Measurements from ENCODE around the gene C4orf36.
A peak's percentile ranks its signal among the peaks of the same experiment; 100 is the strongest.

C4orf36 gene

DNA sequence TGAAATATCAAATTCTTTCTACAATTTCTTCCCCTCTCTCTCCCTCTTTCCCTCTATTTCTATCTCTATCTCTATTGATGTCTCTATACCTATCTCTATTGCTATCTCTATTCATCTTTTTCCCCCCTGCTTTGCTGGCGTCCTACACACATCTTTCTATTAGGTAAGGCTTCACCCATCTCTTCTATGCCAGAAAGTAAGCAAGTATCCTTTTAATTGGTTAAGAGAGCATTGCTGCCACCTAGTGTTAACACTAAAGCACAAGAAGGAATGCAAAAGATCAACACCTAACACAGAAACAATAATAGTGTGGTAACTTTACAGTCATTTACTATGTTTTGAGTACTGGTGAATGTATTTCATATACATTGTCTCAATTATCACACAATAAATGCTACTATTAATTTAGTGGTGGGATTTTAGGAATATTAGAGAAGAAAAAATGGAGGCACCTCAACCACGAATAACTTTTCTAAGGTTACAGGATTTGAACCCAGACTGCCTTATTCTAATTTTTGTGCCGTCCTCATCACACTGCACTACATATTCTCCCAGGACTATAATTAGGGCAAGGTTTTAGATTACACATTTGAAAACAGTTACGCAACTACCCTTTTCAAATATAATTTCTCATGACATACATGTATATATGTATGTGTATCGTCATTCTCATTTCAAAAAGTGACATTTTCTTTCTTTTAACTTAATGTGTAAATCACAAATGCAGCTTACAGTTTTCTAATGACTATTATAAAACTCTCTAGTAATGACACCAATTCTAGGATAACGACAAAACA lies 3.7 kb upstream of the C4orf36 start:
- Histone ChIP-seq H3K4me3 (replicated peaks; ENCODE audit: low read depth, low read length) (no peak overlapping the region), H3K36me3 (ENCODE audit: control insufficient read depth, insufficient read depth, low read length) (no peaks in the 10 kb centered on the region), H3K27me3 (replicated peaks; ENCODE audit: control insufficient read depth, insufficient read depth, low read length) (no peaks in the 10 kb centered on the region)
- DNase-seq (ENCODE audit: extremely low read depth, insufficient read length) = peak; percentile 32
- TF ChIP-seq, protein P1, sequence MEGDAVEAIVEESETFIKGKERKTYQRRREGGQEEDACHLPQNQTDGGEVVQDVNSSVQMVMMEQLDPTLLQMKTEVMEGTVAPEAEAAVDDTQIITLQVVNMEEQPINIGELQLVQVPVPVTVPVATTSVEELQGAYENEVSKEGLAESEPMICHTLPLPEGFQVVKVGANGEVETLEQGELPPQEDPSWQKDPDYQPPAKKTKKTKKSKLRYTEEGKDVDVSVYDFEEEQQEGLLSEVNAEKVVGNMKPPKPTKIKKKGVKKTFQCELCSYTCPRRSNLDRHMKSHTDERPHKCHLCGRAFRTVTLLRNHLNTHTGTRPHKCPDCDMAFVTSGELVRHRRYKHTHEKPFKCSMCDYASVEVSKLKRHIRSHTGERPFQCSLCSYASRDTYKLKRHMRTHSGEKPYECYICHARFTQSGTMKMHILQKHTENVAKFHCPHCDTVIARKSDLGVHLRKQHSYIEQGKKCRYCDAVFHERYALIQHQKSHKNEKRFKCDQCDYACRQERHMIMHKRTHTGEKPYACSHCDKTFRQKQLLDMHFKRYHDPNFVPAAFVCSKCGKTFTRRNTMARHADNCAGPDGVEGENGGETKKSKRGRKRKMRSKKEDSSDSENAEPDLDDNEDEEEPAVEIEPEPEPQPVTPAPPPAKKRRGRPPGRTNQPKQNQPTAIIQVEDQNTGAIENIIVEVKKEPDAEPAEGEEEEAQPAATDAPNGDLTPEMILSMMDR (IDR thresholded peaks at IDR 0.05; ENCODE audit: insufficient read depth, low read length, poor library complexity, severe bottlenecking) = peak; percentile 60

DNA sequence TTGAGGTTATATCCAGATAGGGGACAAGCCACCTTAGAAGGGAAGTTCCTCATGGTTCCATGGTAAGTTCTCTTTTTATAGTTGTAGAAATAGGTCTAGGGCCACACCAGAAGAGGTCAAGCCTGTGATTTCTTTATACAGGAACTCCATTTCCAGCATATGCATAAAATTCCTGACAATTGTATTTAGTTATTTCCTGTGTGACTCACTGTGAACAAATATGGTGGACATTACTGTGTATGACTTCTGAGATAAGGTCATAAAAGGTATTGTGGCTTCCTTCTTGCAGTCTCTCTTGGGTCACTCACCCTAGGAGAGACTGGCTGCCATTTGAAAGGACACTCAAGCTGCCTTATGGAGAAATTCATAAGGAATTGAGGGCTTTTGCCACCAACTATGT lies 2.2 kb upstream of the C4orf36 start:
- H3K4me3 ChIP-seq (replicated peaks; ENCODE audit: low read depth, low read length) = no peak overlapping the region
- DNase-seq (ENCODE audit: extremely low read depth, insufficient read length) = no peak
- no peaks in the 10 kb centered on the region for H3K27me3 ChIP-seq (replicated peaks; ENCODE audit: control insufficient read depth, insufficient read depth, low read length)
- TF ChIP-seq, protein P1 (IDR thresholded peaks at IDR 0.05; ENCODE audit: insufficient read depth, low read length, poor library complexity, severe bottlenecking) = no peak
- no peaks in the 10 kb centered on the region for H3K36me3 ChIP-seq (ENCODE audit: control insufficient read depth, insufficient read depth, low read length)

DNA sequence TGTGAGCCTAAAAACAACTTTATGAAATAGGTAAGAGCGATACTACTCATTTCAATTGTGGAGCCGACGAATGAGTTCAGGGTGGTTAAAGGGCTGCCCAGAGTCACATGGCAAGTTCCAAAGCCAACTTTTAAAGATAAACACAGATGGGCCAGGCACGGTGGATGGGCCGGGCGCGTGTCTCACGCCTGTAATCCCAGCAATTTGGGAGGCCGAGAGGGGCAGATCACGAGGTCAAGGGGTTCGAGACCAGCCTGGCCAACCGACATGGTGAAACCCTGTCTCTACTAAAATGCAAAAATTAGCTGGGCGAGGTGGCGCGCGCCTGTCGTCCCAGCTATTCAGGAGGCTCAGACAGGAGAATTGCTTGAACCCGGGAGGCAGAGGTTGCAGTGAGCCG lies 914 bp upstream of the C4orf36 start:
- H3K4me3 ChIP-seq (replicated peaks; ENCODE audit: low read depth, low read length) = no peak overlapping the region
- no peaks in the 10 kb centered on the region for H3K27me3 ChIP-seq (replicated peaks; ENCODE audit: control insufficient read depth, insufficient read depth, low read length)
- no peaks in the 10 kb centered on the region for H3K36me3 ChIP-seq (ENCODE audit: control insufficient read depth, insufficient read depth, low read length)
- no peak for DNase-seq (ENCODE audit: extremely low read depth, insufficient read length)
- TF ChIP-seq, protein P1 (IDR thresholded peaks at IDR 0.05; ENCODE audit: insufficient read depth, low read length, poor library complexity, severe bottlenecking) = no peak

DNA sequence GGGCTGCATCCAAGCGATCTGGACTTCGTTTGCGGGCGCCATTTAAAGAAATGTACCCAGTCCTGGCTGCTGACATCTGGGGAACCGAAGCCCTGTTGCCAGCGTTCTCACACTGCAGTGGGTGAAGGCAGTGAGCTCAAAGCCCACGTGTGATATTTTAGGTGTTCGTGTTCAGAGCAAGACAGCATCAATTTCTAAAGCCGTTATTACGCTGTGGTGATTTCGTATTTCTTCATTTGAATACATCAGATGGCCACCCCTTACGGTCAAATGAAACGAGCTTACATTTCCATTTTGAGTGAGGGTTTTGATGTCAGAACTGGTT lies 376 bp upstream of the C4orf36 start:
- TF ChIP-seq, protein P1 (IDR thresholded peaks at IDR 0.05; ENCODE audit: insufficient read depth, low read length, poor library complexity, severe bottlenecking) = no peak
- H3K36me3 ChIP-seq (ENCODE audit: control insufficient read depth, insufficient read depth, low read length) = no peaks in the 10 kb centered on the region
- H3K27me3 ChIP-seq (replicated peaks; ENCODE audit: control insufficient read depth, insufficient read depth, low read length) = no peaks in the 10 kb centered on the region
- DNase-seq (ENCODE audit: extremely low read depth, insufficient read length) = no peak
- H3K4me3 ChIP-seq (replicated peaks; ENCODE audit: low read depth, low read length) = peak overlapping the region; percentile 61

DNA sequence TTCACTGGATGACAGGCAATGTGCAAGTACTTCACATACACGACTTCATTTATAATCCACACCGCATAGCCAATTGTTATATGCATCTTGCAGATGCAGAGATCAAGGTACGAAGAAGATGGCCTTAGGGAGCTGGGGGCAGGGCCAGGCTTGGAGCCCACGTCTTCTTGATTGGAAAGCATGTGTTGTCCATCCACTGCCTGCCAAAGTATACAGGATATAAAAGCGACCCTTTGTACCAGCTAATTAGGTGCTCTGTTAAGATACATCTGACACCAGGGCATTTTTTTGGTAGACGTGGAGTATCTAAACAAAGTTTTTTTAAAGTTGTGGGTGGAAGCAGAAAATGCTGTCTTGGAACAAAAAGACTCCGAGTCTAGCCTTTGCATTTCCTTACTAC lies 1.4 kb downstream of the C4orf36 start:
- H3K36me3 ChIP-seq (ENCODE audit: control insufficient read depth, insufficient read depth, low read length) = no peaks in the 10 kb centered on the region
- TF ChIP-seq, protein P1 (IDR thresholded peaks at IDR 0.05; ENCODE audit: insufficient read depth, low read length, poor library complexity, severe bottlenecking) = no peak
- no peak overlapping the region for H3K4me3 ChIP-seq (replicated peaks; ENCODE audit: low read depth, low read length)
- DNase-seq (ENCODE audit: extremely low read depth, insufficient read length) = no peak
- H3K27me3 ChIP-seq (replicated peaks; ENCODE audit: control insufficient read depth, insufficient read depth, low read length) = no peaks in the 10 kb centered on the region

DNA sequence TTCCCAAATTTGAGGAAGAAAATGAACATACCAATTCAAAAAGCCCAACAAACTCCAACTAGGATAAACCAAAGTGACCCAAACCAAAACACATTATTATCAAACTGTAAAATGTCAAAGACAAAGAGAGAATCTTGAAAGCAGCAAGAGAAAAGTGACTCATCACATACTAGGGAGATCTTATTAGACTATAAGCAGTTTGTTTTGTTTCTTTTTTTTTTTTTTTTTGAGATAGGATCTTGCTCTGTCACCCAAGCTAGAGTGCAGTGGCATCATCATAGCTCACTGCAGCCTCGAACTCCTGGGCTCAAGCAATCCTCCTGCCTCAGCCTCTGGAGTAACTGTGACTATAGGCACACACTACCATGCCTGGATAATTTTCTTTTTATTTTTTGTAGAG lies 12.6 kb downstream of the C4orf36 start:
- Histone ChIP-seq H3K4me3 (replicated peaks; ENCODE audit: low read depth, low read length) (no peak overlapping the region), H3K27me3 (replicated peaks; ENCODE audit: control insufficient read depth, insufficient read depth, low read length) (no peaks in the 10 kb centered on the region; the same call in 1 of the 2 replicates), H3K36me3 (ENCODE audit: control insufficient read depth, insufficient read depth, low read length) (no peaks in the 10 kb centered on the region)
- DNase-seq (ENCODE audit: extremely low read depth, insufficient read length) = no peak
- TF ChIP-seq, protein P1 (IDR thresholded peaks at IDR 0.05; ENCODE audit: insufficient read depth, low read length, poor library complexity, severe bottlenecking) = no peak

Data from GM06990 (cell line).